WTC11 (cell line): ENCODE results near the gene ETNK1. TPM values are rescaled to one million over a fixed set of nuclear protein-coding genes. Genes with fewer than 3 reads are reported as not detected.

ENCODE experiments used
- ATAC-seq: fragments of 200-7000 bp; cut with Tn5 transposase; 2 replicates; pipeline ENCODE4 v1.10.0; 2021; ENCODE audit warnings: mild to moderate bottlenecking, moderate library complexity
- CTCF ChIA-PET: fragments of 300-600 bp; sonication (Branson Sonifier 250); formaldehyde crosslinking; loops from one replicate; lab custom pipeline; 2021; ENCODE audit warnings: antibody characterized with exemption; lab: Charles Lee
- POLR2A ChIA-PET: fragments of 350-600 bp; sonication (Branson Sonifier 250); formaldehyde crosslinking; loops from one replicate; lab custom pipeline; 2021; ENCODE audit warnings: antibody characterized with exemption; lab: Charles Lee
- DNase-seq: peaks from one replicate; pipeline ENCODE4 v3.0.0; 2021; ENCODE audit warnings: low spot score
- H3K27ac Mint-ChIP-seq: 2 replicates; pipeline ENCODE4 v1.8.0; 2021; ENCODE audit warnings: mixed read lengths
- H3K27me3 Mint-ChIP-seq: 2 replicates; pipeline ENCODE4 v1.8.0; 2021; ENCODE audit warnings: low read depth, mild to moderate bottlenecking, moderate library complexity, mixed read lengths
- H3K36me3 Mint-ChIP-seq: 2 replicates; pipeline ENCODE4 v1.8.0; 2021; ENCODE audit warnings: mixed read lengths
- H3K4me1 Mint-ChIP-seq: 2 replicates; pipeline ENCODE4 v1.8.0; 2022; ENCODE audit warnings: mixed read lengths
- H3K4me3 Mint-ChIP-seq: 2 replicates; pipeline ENCODE4 v1.8.0; 2021; ENCODE audit warnings: mild to moderate bottlenecking, moderate library complexity, mixed read lengths
- H3K9me3 Mint-ChIP-seq: 2 replicates; pipeline ENCODE4 v1.8.0; 2021; ENCODE audit warnings: mixed read lengths
- EMX1 ChIP-seq: fragments of 250-450 bp; sonication (Bioruptor Pico); IDR thresholded peaks from 2 replicates; pipeline ENCODE4 v1.8.0; 2021; ENCODE audit warnings: mild to moderate bottlenecking
- FOXK1 ChIP-seq: sonication (generic); formaldehyde crosslinking; IDR thresholded peaks from 2 replicates; pipeline ENCODE4 v1.8.0; 2022; ENCODE audit warnings: mild to moderate bottlenecking, moderate library complexity, missing genetic modification reagents
- OVOL2 ChIP-seq: fragments of 250-450 bp; sonication (Bioruptor Pico); IDR thresholded peaks from 2 replicates; pipeline ENCODE4 v1.9.0; 2021; ENCODE audit warnings: mild to moderate bottlenecking, borderline replicate concordance
- PRRX2 ChIP-seq: fragments of 250-450 bp; sonication (Bioruptor Pico); IDR thresholded peaks from 2 replicates; pipeline ENCODE4 v1.8.0; 2021; ENCODE audit warnings: mild to moderate bottlenecking
- RELA ChIP-seq: sonication (generic); formaldehyde crosslinking; IDR thresholded peaks from 2 replicates; pipeline ENCODE4 v1.8.1; 2022; ENCODE audit warnings: missing genetic modification reagents, mild to moderate bottlenecking, borderline replicate concordance
- RORB ChIP-seq: fragments of 250-450 bp; sonication (Bioruptor Pico); IDR thresholded peaks from 2 replicates; pipeline ENCODE4 v1.9.0; 2021; ENCODE audit warnings: mild to moderate bottlenecking
- SMAD3 ChIP-seq: sonication (generic); formaldehyde crosslinking; IDR thresholded peaks from 2 replicates; pipeline ENCODE4 v1.8.0; 2022; ENCODE audit warnings: missing genetic modification reagents, mild to moderate bottlenecking, borderline replicate concordance
- ZNF263 ChIP-seq: sonication (generic); formaldehyde crosslinking; IDR thresholded peaks from 2 replicates; pipeline ENCODE4 v1.8.1; 2022; ENCODE audit warnings: low read depth, mild to moderate bottlenecking, moderate library complexity, missing genetic modification reagents
- ZNF423 ChIP-seq: fragments of 250-450 bp; sonication (Bioruptor Pico); IDR thresholded peaks from 2 replicates; pipeline ENCODE4 v2.1.2; 2022; ENCODE audit warnings: mild to moderate bottlenecking, moderate library complexity
- ZNF671 ChIP-seq: fragments of 250-450 bp; sonication (Bioruptor Pico); IDR thresholded peaks from 2 replicates; pipeline ENCODE4 v1.8.0; 2021; ENCODE audit warnings: mild to moderate bottlenecking
- total RNA-seq: library from RNA; stranded (reverse); gene quantifications from 3 replicates; pipeline ENCODE4 v1.2.3, GENCODE V29; 2021
- TF ChIP-seq, protein P1 (sequence below): sonication (generic); formaldehyde crosslinking; IDR thresholded peaks from 2 replicates; pipeline ENCODE4 v1.8.1; 2022; ENCODE audit warnings: low read depth, mild to moderate bottlenecking, moderate library complexity, missing genetic modification reagents, borderline replicate concordance
- TF ChIP-seq, protein P2 (sequence below): sonication (generic); formaldehyde crosslinking; IDR thresholded peaks from 2 replicates; pipeline ENCODE4 v1.8.1; 2023; ENCODE audit warnings: mild to moderate bottlenecking, missing genetic modification reagents
- TF ChIP-seq, protein P3 (sequence below): fragments of 250-450 bp; sonication (Bioruptor Pico); IDR thresholded peaks from 2 replicates; pipeline ENCODE4 v1.9.0; 2021; ENCODE audit warnings: mild to moderate bottlenecking
- TF ChIP-seq, protein P4 (sequence below): sonication (generic); formaldehyde crosslinking; IDR thresholded peaks from 2 replicates; pipeline ENCODE4 v1.8.0; 2022; ENCODE audit warnings: mild to moderate bottlenecking, missing genetic modification reagents
- TF ChIP-seq, protein P5 (sequence below): sonication (generic); formaldehyde crosslinking; IDR thresholded peaks from 2 replicates; pipeline ENCODE4 v1.8.0; 2022; ENCODE audit warnings: missing genetic modification reagents

The ETNK1 gene
- total RNA-seq, 1 experiment from 2014 or later, result 81.3 TPM

DNA sequence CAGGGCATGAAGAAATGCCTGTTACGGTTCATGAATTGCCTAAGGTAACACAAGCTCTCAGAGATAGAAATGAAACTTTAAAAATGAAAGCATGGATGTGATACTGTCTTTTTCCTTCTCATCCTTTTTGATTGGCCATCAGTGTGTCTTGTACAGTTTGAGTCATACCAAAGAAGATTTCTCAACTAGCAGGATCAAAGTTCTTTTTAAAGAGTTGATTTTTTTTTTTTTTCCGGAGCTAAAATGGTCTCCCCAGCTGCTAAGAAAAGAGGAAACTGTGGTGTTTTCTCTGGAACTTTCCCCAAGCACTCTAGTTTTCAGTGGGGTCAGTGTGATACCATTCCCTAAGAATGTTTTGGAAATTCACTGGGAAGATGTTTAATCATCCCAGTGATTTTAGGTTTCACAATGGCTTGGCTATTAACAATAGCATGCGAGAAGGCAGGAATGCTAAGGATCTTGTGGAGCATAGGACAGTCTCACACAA, 105.0 kb downstream of the ETNK1 start:
- TF ChIP-seq PRRX2 (CRISPR knock-in tag) (no peak), ZNF671 (CRISPR knock-in tag) (no peak), ZNF423 (CRISPR knock-in tag) (no peak), RORB (CRISPR knock-in tag) (no peak), RELA (CRISPR knock-in tag) (no peak), ZNF263 (no peak), EMX1 (no peak)
- TF ChIP-seq, protein P1, sequence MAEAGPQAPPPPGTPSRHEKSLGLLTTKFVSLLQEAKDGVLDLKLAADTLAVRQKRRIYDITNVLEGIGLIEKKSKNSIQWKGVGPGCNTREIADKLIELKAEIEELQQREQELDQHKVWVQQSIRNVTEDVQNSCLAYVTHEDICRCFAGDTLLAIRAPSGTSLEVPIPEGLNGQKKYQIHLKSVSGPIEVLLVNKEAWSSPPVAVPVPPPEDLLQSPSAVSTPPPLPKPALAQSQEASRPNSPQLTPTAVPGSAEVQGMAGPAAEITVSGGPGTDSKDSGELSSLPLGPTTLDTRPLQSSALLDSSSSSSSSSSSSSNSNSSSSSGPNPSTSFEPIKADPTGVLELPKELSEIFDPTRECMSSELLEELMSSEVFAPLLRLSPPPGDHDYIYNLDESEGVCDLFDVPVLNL (CRISPR knock-in tag), result no peak
- TF ChIP-seq, protein P2, sequence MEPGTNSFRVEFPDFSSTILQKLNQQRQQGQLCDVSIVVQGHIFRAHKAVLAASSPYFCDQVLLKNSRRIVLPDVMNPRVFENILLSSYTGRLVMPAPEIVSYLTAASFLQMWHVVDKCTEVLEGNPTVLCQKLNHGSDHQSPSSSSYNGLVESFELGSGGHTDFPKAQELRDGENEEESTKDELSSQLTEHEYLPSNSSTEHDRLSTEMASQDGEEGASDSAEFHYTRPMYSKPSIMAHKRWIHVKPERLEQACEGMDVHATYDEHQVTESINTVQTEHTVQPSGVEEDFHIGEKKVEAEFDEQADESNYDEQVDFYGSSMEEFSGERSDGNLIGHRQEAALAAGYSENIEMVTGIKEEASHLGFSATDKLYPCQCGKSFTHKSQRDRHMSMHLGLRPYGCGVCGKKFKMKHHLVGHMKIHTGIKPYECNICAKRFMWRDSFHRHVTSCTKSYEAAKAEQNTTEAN (CRISPR knock-in tag), result no peak
- TF ChIP-seq, protein P3, sequence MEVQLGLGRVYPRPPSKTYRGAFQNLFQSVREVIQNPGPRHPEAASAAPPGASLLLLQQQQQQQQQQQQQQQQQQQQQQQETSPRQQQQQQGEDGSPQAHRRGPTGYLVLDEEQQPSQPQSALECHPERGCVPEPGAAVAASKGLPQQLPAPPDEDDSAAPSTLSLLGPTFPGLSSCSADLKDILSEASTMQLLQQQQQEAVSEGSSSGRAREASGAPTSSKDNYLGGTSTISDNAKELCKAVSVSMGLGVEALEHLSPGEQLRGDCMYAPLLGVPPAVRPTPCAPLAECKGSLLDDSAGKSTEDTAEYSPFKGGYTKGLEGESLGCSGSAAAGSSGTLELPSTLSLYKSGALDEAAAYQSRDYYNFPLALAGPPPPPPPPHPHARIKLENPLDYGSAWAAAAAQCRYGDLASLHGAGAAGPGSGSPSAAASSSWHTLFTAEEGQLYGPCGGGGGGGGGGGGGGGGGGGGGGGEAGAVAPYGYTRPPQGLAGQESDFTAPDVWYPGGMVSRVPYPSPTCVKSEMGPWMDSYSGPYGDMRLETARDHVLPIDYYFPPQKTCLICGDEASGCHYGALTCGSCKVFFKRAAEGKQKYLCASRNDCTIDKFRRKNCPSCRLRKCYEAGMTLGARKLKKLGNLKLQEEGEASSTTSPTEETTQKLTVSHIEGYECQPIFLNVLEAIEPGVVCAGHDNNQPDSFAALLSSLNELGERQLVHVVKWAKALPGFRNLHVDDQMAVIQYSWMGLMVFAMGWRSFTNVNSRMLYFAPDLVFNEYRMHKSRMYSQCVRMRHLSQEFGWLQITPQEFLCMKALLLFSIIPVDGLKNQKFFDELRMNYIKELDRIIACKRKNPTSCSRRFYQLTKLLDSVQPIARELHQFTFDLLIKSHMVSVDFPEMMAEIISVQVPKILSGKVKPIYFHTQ (CRISPR knock-in tag), result no peak
- TF ChIP-seq, protein P4, sequence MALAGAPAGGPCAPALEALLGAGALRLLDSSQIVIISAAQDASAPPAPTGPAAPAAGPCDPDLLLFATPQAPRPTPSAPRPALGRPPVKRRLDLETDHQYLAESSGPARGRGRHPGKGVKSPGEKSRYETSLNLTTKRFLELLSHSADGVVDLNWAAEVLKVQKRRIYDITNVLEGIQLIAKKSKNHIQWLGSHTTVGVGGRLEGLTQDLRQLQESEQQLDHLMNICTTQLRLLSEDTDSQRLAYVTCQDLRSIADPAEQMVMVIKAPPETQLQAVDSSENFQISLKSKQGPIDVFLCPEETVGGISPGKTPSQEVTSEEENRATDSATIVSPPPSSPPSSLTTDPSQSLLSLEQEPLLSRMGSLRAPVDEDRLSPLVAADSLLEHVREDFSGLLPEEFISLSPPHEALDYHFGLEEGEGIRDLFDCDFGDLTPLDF, result no peak
- TF ChIP-seq, protein P5, sequence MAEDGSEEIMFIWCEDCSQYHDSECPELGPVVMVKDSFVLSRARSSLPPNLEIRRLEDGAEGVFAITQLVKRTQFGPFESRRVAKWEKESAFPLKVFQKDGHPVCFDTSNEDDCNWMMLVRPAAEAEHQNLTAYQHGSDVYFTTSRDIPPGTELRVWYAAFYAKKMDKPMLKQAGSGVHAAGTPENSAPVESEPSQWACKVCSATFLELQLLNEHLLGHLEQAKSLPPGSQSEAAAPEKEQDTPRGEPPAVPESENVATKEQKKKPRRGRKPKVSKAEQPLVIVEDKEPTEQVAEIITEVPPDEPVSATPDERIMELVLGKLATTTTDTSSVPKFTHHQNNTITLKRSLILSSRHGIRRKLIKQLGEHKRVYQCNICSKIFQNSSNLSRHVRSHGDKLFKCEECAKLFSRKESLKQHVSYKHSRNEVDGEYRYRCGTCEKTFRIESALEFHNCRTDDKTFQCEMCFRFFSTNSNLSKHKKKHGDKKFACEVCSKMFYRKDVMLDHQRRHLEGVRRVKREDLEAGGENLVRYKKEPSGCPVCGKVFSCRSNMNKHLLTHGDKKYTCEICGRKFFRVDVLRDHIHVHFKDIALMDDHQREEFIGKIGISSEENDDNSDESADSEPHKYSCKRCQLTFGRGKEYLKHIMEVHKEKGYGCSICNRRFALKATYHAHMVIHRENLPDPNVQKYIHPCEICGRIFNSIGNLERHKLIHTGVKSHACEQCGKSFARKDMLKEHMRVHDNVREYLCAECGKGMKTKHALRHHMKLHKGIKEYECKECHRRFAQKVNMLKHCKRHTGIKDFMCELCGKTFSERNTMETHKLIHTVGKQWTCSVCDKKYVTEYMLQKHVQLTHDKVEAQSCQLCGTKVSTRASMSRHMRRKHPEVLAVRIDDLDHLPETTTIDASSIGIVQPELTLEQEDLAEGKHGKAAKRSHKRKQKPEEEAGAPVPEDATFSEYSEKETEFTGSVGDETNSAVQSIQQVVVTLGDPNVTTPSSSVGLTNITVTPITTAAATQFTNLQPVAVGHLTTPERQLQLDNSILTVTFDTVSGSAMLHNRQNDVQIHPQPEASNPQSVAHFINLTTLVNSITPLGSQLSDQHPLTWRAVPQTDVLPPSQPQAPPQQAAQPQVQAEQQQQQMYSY (CRISPR knock-in tag), result no peak
- Mint-ChIP-seq H3K27me3 (no peaks in the 10 kb centered on the region), H3K27ac (no peak overlapping the region), H3K36me3 (no peaks in the 10 kb centered on the region), H3K9me3 (no peaks in the 10 kb centered on the region), H3K4me1 (peaks cover 5% of the 10 kb centered on the region), H3K4me3 (no peak overlapping the region)
- ChIA-PET CTCF (interaction anchor here (0.6 kb wide), 1 partner anchor 65 kb away, joined by 3 read pairs; no protein-coding TSS in a partner anchor), POLR2A (no interaction called here)
- ATAC-seq, result no peak
- no peak for DNase-seq

DNA sequence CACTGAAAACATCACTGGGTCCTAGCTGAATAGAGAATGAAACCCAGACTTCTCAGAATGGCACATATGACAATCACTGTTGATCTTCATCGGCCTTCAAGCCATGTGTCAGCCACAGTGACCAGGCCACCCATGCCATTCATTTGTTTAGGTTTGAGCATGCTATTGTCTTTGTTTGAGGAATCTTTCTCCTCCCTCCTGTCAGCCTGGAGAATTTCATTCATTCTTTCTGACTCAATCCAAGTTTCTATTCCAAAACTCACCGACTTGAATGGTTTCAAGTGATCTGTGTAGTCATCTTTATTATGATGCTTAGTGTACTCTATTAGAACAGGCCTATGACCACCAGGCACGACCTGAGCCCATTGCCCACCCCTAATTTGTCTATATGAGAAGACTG, 106.3 kb downstream of the ETNK1 start:
- DNase-seq, result no peak
- no peak overlapping the region for H3K27ac Mint-ChIP-seq
- ATAC-seq, result no peak
- H3K36me3 Mint-ChIP-seq, result no peaks in the 10 kb centered on the region
- CTCF ChIA-PET, result no interaction called here
- no peaks in the 10 kb centered on the region for H3K4me1 Mint-ChIP-seq
- TF ChIP-seq SMAD3 (CRISPR knock-in tag) (no peak), FOXK1 (CRISPR knock-in tag) (no peak), OVOL2 (CRISPR knock-in tag) (no peak), ZNF671 (CRISPR knock-in tag) (no peak)
- TF ChIP-seq, protein P4, result no peak
- TF ChIP-seq, protein P3 (CRISPR knock-in tag), result no peak
- TF ChIP-seq, all 79 proteins: peak for 0
- no peaks in the 10 kb centered on the region for H3K9me3 Mint-ChIP-seq
- no peak overlapping the region for H3K4me3 Mint-ChIP-seq
- no peaks in the 10 kb centered on the region for H3K27me3 Mint-ChIP-seq
- POLR2A ChIA-PET, result no interaction called here
